Activated T-helper 1 cell treated with anti-CD3 and anti-CD28 coated beads, Interleukin-2, amount 50 U/mL, for 16 hours (primary cell): Measurements from ENCODE around the gene XPO5.
"Not testable (repeated sequence)": the region's sequence is repeated elsewhere in the genome, so short reads cannot be mapped to it uniquely, and the experiment has no call there.

Source experiments
- DNase-seq, 2 donors: peaks; one replicate each; pipeline ENCODE4 v3.0.0-alpha.2; 2020; ENCODE audit warnings: low read depth in 1 of 2, low spot score in 1 of 2

XPO5 gene

GRCh38 chr6:43498291-43498690 is 77.5 kb downstream of the XPO5 start:
- not testable (repeated sequence) for DNase-seq

GRCh38 chr6:43497689-43498088 is 78.1 kb downstream of the XPO5 start:
- no peak for DNase-seq

GRCh38 chr6:43497129-43497396 is 78.8 kb downstream of the XPO5 start:
- DNase-seq, result no peak

GRCh38 chr6:43496370-43497128 is 79.3 kb downstream of the XPO5 start:
- DNase-seq, result no peak

- no peak for DNase-seq
Observed at GRCh38 chr6:43495409-43495941, 80.4 kb downstream of the XPO5 start.

- DNase-seq, result no peak
Observed at GRCh38 chr6:43494766-43495165, 81.1 kb downstream of the XPO5 start.

GRCh38 chr6:43494321-43494720 is 81.5 kb downstream of the XPO5 start:
- DNase-seq, result no peak

GRCh38 chr6:43493833-43494232 is 82.0 kb downstream of the XPO5 start:
- no peak for DNase-seq

- DNase-seq, result no peak
Observed at GRCh38 chr6:43493230-43493629, 82.6 kb downstream of the XPO5 start.

GRCh38 chr6:43492673-43493072 is 83.2 kb downstream of the XPO5 start:
- DNase-seq, result no peak

- DNase-seq, result no peak
Observed at GRCh38 chr6:43491750-43492661, 83.8 kb downstream of the XPO5 start.

GRCh38 chr6:43490523-43490939 is 85.3 kb downstream of the XPO5 start:
- no peak for DNase-seq

GRCh38 chr6:43489277-43490072 is 86.4 kb downstream of the XPO5 start:
- no peak for DNase-seq

GRCh38 chr6:43488667-43489276 is 87.1 kb downstream of the XPO5 start:
- no peak for DNase-seq

GRCh38 chr6:43481591-43482236 is 94.1 kb downstream of the XPO5 start:
- no peak for DNase-seq

GRCh38 chr6:43481075-43481474 is 94.8 kb downstream of the XPO5 start:
- no peak for DNase-seq

GRCh38 chr6:43478008-43478372 is 97.8 kb downstream of the XPO5 start:
- DNase-seq, result no peak

- DNase-seq, result peak; percentile 93 to 96
Observed at GRCh38 chr6:43477235-43478007, 98.4 kb downstream of the XPO5 start, which contains the start of gene TJAP1. TSS of gene TJAP1 (plus strand) at chr6:43477570. CDS start at chr6:43499002, 21,432 bp downstream.

- no peak for DNase-seq
Observed at GRCh38 chr6:43476746-43477145, 99.1 kb downstream of the XPO5 start.

- no peak for DNase-seq
Observed at GRCh38 chr6:43475516-43475915, 100.3 kb downstream of the XPO5 start.
